Measurements from ENCODE around the gene ASB10. TPM values are rescaled to one million over a fixed set of nuclear protein-coding genes. Genes with fewer than 3 reads are reported as not detected.

The ASB10 gene
- total and polyA plus RNA-seq, 2 of the 13 experiments (the other 11 are each of a cell fraction or from before 2014, with no cell fraction given) = not detected

DNA sequence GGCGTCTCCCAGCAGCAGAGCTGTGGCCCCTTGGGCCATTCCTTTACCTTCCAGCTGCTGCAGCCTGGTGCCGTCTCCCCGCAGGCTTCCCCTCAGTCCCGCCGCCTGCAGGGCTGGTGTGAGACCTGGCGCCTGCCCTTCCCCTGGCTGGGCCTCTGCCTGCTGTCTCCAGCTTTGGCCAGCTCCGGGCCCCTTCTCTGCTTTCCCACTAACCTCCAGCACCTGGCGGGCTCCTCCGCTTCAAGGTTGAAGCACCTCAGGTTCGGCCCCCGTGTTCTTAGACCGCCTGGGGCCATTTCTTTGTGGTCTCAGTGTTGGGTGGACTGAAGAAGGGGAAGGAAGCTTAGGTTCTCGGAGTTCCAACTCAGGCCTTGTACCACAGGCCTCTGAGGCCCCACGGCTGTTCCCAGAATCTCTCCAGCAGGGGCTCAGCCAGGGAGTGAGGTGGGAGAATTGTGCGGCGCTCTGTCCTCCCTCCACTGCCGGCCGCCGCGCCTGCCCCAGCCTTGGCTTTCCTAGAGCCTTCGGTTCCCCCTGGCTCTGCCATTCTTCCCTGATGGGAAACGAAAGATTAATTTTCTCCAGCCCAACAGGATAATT is 49.9 kb downstream of the ASB10 start:
- Histone ChIP-seq H3K4me1 (ENCODE audit: insufficient read depth, low read length) (no peaks in the 10 kb centered on the region), H2AFZ (ENCODE audit: low read length) (no peak overlapping the region), H4K20me1 (ENCODE audit: insufficient read depth, low read length) (no peaks in the 10 kb centered on the region), H3K9ac (ENCODE audit: insufficient read depth, low read depth, low read length) (no peak overlapping the region), H3K36me3 (replicated peaks in 1 of 2; ENCODE audit: control insufficient read depth in 1 of 2, insufficient read depth in 2 of 2, low read length in 2 of 2) (peaks cover 19 to 70% of the 10 kb centered on the region in 2 experiments), H3K79me2 (ENCODE audit: insufficient read depth, low read length) (no peaks in the 10 kb centered on the region), H3K9me3 (ENCODE audit: low read length) (no peaks in the 10 kb centered on the region), H3K27me3 (ENCODE audit: control insufficient read depth in 1 of 2, insufficient read depth in 2 of 2, low read length in 2 of 2) (no peaks in the 10 kb centered on the region), H3K4me2 (ENCODE audit: low read depth, low read length) (no peak overlapping the region), H3K27ac (ENCODE audit: extremely low read length, insufficient read depth, low read length) (no peak overlapping the region), H3K4me3 (replicated peaks in 1 of 3; ENCODE audit: insufficient read depth in 1 of 3, low read depth in 2 of 3, low read length in 3 of 3) (no peak overlapping the region)
- intact Hi-C loops (cut with micrococcal nuclease; ENCODE audit: unreplicated experiment) = loop anchor here (10.0 kb wide), 1 partner anchor 168 kb away; no protein-coding TSS in a partner anchor
- in situ Hi-C loops (cut with HindIII; ENCODE audit: extremely low pct_ligation_motif_present, low pct_unique_long_range_greater_than_20kb) = no loop called here
- no TSS peak for BruUV-seq (replicated peaks)
- 96% methylated on average over 20 of the region's 22 CpGs for WGBS (ENCODE audit: low lambda C conversion rate)
- DNase-seq (ENCODE audit: low spot score) = no peak
- ATAC-seq = no peak
- ChIA-PET CTCF (ENCODE audit: low intra/inter-chr PET ratio, low total read pairs) (no interaction called here), POLR2A (no interaction called here)
- TF ChIP-seq ZNF557 (CRISPR knock-in tag; IDR thresholded peaks at IDR 0.05) (no peak), NR2C2 (CRISPR knock-in tag; IDR thresholded peaks at IDR 0.05; ENCODE audit: borderline replicate concordance) (no peak), ZEB1 (IDR thresholded peaks at IDR 0.05; ENCODE audit: insufficient replicate concordance, low read depth) (no peak)
- TF ChIP-seq, protein P1, sequence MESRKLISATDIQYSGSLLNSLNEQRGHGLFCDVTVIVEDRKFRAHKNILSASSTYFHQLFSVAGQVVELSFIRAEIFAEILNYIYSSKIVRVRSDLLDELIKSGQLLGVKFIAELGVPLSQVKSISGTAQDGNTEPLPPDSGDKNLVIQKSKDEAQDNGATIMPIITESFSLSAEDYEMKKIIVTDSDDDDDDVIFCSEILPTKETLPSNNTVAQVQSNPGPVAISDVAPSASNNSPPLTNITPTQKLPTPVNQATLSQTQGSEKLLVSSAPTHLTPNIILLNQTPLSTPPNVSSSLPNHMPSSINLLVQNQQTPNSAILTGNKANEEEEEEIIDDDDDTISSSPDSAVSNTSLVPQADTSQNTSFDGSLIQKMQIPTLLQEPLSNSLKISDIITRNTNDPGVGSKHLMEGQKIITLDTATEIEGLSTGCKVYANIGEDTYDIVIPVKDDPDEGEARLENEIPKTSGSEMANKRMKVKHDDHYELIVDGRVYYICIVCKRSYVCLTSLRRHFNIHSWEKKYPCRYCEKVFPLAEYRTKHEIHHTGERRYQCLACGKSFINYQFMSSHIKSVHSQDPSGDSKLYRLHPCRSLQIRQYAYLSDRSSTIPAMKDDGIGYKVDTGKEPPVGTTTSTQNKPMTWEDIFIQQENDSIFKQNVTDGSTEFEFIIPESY (CRISPR knock-in tag; IDR thresholded peaks at IDR 0.05) = peak; percentile 77
- TF ChIP-seq, protein P2, sequence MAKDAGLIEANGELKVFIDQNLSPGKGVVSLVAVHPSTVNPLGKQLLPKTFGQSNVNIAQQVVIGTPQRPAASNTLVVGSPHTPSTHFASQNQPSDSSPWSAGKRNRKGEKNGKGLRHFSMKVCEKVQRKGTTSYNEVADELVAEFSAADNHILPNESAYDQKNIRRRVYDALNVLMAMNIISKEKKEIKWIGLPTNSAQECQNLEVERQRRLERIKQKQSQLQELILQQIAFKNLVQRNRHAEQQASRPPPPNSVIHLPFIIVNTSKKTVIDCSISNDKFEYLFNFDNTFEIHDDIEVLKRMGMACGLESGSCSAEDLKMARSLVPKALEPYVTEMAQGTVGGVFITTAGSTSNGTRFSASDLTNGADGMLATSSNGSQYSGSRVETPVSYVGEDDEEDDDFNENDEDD (CRISPR knock-in tag; IDR thresholded peaks at IDR 0.05; ENCODE audit: borderline replicate concordance) = no peak
- FAIRE-seq = no peak
